ENCODE data around the gene CFDP1. TPM values are rescaled to one million over a fixed set of nuclear protein-coding genes. Genes with fewer than 3 reads are reported as not detected.

Gene CFDP1
- total RNA-seq, 1 donor from 2014 or later: 65.7 TPM

GRCh38 chr16:75257886-75258806, 175.2 kb downstream of the CFDP1 start:
- Mint-ChIP-seq H3K27me3 (ENCODE audit: unreplicated experiment) (peaks cover 18% of the 10 kb centered on the region), H3K4me1 (ENCODE audit: unreplicated experiment) (peaks cover 65% of the 10 kb centered on the region), H3K4me3 (ENCODE audit: unreplicated experiment) (peak overlapping the region; percentile 62), H3K9me3 (ENCODE audit: unreplicated experiment) (no peaks in the 10 kb centered on the region), H3K27ac (ENCODE audit: unreplicated experiment) (peak overlapping the region; percentile 91), H3K36me3 (ENCODE audit: low read depth, unreplicated experiment) (peaks cover 12% of the 10 kb centered on the region)
- TF ChIP-seq, protein P1, sequence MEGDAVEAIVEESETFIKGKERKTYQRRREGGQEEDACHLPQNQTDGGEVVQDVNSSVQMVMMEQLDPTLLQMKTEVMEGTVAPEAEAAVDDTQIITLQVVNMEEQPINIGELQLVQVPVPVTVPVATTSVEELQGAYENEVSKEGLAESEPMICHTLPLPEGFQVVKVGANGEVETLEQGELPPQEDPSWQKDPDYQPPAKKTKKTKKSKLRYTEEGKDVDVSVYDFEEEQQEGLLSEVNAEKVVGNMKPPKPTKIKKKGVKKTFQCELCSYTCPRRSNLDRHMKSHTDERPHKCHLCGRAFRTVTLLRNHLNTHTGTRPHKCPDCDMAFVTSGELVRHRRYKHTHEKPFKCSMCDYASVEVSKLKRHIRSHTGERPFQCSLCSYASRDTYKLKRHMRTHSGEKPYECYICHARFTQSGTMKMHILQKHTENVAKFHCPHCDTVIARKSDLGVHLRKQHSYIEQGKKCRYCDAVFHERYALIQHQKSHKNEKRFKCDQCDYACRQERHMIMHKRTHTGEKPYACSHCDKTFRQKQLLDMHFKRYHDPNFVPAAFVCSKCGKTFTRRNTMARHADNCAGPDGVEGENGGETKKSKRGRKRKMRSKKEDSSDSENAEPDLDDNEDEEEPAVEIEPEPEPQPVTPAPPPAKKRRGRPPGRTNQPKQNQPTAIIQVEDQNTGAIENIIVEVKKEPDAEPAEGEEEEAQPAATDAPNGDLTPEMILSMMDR (IDR thresholded peaks at IDR 0.05; ENCODE audit: unreplicated experiment): no peak
- no peak for DNase-seq (ENCODE audit: low spot score)

GRCh38 chr16:75256696-75257343, 176.5 kb downstream of the CFDP1 start:
- no peak for DNase-seq (ENCODE audit: low spot score)
- Mint-ChIP-seq H3K36me3 (ENCODE audit: low read depth, unreplicated experiment) (peaks cover 12% of the 10 kb centered on the region), H3K27ac (ENCODE audit: unreplicated experiment) (peak overlapping the region; percentile 57), H3K9me3 (ENCODE audit: unreplicated experiment) (no peaks in the 10 kb centered on the region), H3K4me3 (ENCODE audit: unreplicated experiment) (no peak overlapping the region), H3K4me1 (ENCODE audit: unreplicated experiment) (peaks cover 63% of the 10 kb centered on the region), H3K27me3 (ENCODE audit: unreplicated experiment) (peaks cover 16% of the 10 kb centered on the region)
- TF ChIP-seq, protein P1 (IDR thresholded peaks at IDR 0.05; ENCODE audit: unreplicated experiment): no peak

GRCh38 chr16:75256059-75256571, 177.2 kb downstream of the CFDP1 start:
- Mint-ChIP-seq H3K4me1 (ENCODE audit: unreplicated experiment) (peaks cover 60% of the 10 kb centered on the region), H3K36me3 (ENCODE audit: low read depth, unreplicated experiment) (peaks cover 12% of the 10 kb centered on the region), H3K4me3 (ENCODE audit: unreplicated experiment) (no peak overlapping the region), H3K9me3 (ENCODE audit: unreplicated experiment) (no peaks in the 10 kb centered on the region), H3K27me3 (ENCODE audit: unreplicated experiment) (peaks cover 14% of the 10 kb centered on the region), H3K27ac (ENCODE audit: unreplicated experiment) (peak overlapping the region; percentile 70)
- DNase-seq (ENCODE audit: low spot score): no peak
- TF ChIP-seq, protein P1 (IDR thresholded peaks at IDR 0.05; ENCODE audit: unreplicated experiment): no peak

- TF ChIP-seq, protein P1 (IDR thresholded peaks at IDR 0.05; ENCODE audit: unreplicated experiment): no peak
- DNase-seq (ENCODE audit: low spot score): no peak
- Mint-ChIP-seq H3K36me3 (ENCODE audit: low read depth, unreplicated experiment) (peaks cover 7% of the 10 kb centered on the region), H3K9me3 (ENCODE audit: unreplicated experiment) (no peaks in the 10 kb centered on the region), H3K27me3 (ENCODE audit: unreplicated experiment) (peaks cover 21% of the 10 kb centered on the region), H3K27ac (ENCODE audit: unreplicated experiment) (peak overlapping the region; percentile 93), H3K4me3 (ENCODE audit: unreplicated experiment) (peak overlapping the region; percentile 47), H3K4me1 (ENCODE audit: unreplicated experiment) (peaks cover 58% of the 10 kb centered on the region)
These were observed 178.9 kb downstream of the CFDP1 start for GRCh38 chr16:75254359-75254837.
